GM23338 (cell line): ENCODE data around the gene MME. TPM values are rescaled to one million over a fixed set of nuclear protein-coding genes. Genes with fewer than 3 reads are reported as not detected.

Experiments
- ATAC-seq: fragments of 200-7000 bp; cut with Tn5 transposase; 3 replicates; pipeline ENCODE4 v1.9.1; 2020
- DNase-seq: peaks from one replicate; pipeline ENCODE4 v3.0.0-alpha.2; 2015; ENCODE audit warnings: low spot score
- H2AFZ ChIP-seq: fragments of 200-600 bp; sonication (generic); 2 replicates; pipeline ENCODE4 v1.8.0; 2016; ENCODE audit warnings: antibody characterized with exemption, mild to moderate bottlenecking, moderate library complexity
- H3F3A ChIP-seq: fragments of 200-600 bp; sonication (generic); replicated peaks from 2 replicates; pipeline ENCODE4 v1.8.0; 2017; ENCODE audit warnings: antibody characterized with exemption, mixed run types, low read depth
- H3K27ac ChIP-seq: fragments of 200-600 bp; sonication (generic); 2 replicates; pipeline ENCODE4 v1.6.1; 2016; ENCODE audit warnings: low read depth
- H3K27me3 ChIP-seq: fragments of 200-600 bp; sonication (generic); 2 replicates; pipeline ENCODE4 v1.8.0; 2016; ENCODE audit warnings: mild to moderate bottlenecking, mixed run types, moderate library complexity; ENCODE audit not compliant: insufficient read depth
- H3K36me3 ChIP-seq: fragments of 200-600 bp; sonication (generic); 2 replicates; pipeline ENCODE4 v1.8.0; 2016; ENCODE audit warnings: mild to moderate bottlenecking; ENCODE audit not compliant: insufficient read depth
- H3K4me1 ChIP-seq: fragments of 200-600 bp; sonication (generic); 2 replicates; pipeline ENCODE4 v1.8.0; 2016; ENCODE audit warnings: mild to moderate bottlenecking, moderate library complexity; ENCODE audit not compliant: insufficient read depth
- H3K4me2 ChIP-seq: fragments of 200-600 bp; sonication (generic); 2 replicates; pipeline ENCODE4 v1.7.1; 2017; ENCODE audit warnings: mixed run types
- H3K4me3 ChIP-seq: fragments of 200-600 bp; sonication (generic); 2 replicates; pipeline ENCODE4 v1.6.1; 2016; ENCODE audit warnings: mixed run types
- H3K79me2 ChIP-seq: fragments of 200-600 bp; sonication (generic); replicated peaks from 2 replicates; pipeline ENCODE4 v1.8.0; 2017; ENCODE audit warnings: mild to moderate bottlenecking; ENCODE audit not compliant: insufficient read depth
- H3K9me2 ChIP-seq: fragments of 200-600 bp; sonication (generic); 2 replicates; pipeline ENCODE4 v1.8.0; 2017; ENCODE audit not compliant: insufficient read depth
- H4K20me1 ChIP-seq: fragments of 200-600 bp; sonication (generic); replicated peaks from 2 replicates; pipeline ENCODE4 v1.8.0; 2017; ENCODE audit warnings: mild to moderate bottlenecking; ENCODE audit not compliant: insufficient read depth
- H3K27ac Mint-ChIP-seq: 2 replicates; pipeline ENCODE4 v1.8.0; 2020; ENCODE audit warnings: inconsistent platforms, mild to moderate bottlenecking, moderate library complexity, mixed read lengths
- H3K27me3 Mint-ChIP-seq: 3 replicates; pipeline ENCODE4 v1.8.0; 2022; ENCODE audit warnings: low read depth, mild to moderate bottlenecking, moderate library complexity, mixed read lengths, inconsistent platforms; ENCODE audit not compliant: insufficient read depth, poor library complexity
- H3K36me3 Mint-ChIP-seq: 3 replicates; pipeline ENCODE4 v1.8.0; 2021; ENCODE audit warnings: low read depth, mild to moderate bottlenecking, inconsistent platforms, moderate library complexity, mixed read lengths
- H3K4me1 Mint-ChIP-seq: 3 replicates; pipeline ENCODE4 v1.8.0; 2020; ENCODE audit warnings: mild to moderate bottlenecking, inconsistent platforms, mixed read lengths
- H3K4me3 Mint-ChIP-seq: 3 replicates; pipeline ENCODE4 v1.8.0; 2021; ENCODE audit warnings: moderate library complexity, mild to moderate bottlenecking, inconsistent platforms, mixed read lengths
- H3K9me3 Mint-ChIP-seq: 3 replicates; pipeline ENCODE4 v1.8.0; 2020; ENCODE audit warnings: moderate library complexity, mild to moderate bottlenecking, inconsistent platforms, mixed read lengths
- CREB1 ChIP-seq: fragments of 250-450 bp; sonication (Bioruptor Pico); IDR thresholded peaks from 2 replicates; pipeline ENCODE4 v1.5.0; 2020; ENCODE audit warnings: low read depth, mild to moderate bottlenecking, moderate library complexity
- EZH2 ChIP-seq: fragments of 200-600 bp; sonication (generic); IDR thresholded peaks from one replicate; pipeline ENCODE4 v1.8.0; 2017; ENCODE audit warnings: antibody characterized with exemption, mild to moderate bottlenecking, low read depth; ENCODE audit not compliant: unreplicated experiment
- JUNB ChIP-seq: IDR thresholded peaks from one replicate; pipeline ENCODE4 v1.6.1; 2016; ENCODE audit warnings: antibody characterized with exemption; ENCODE audit not compliant: unreplicated experiment
- POLR2AphosphoS5 ChIP-seq: IDR thresholded peaks from 2 replicates; pipeline ENCODE4 v1.6.1; 2016; ENCODE audit warnings: antibody characterized with exemption, low read depth
- STAT1 ChIP-seq: IDR thresholded peaks from one replicate; pipeline ENCODE4 v1.6.1; 2016; ENCODE audit warnings: antibody characterized with exemption; ENCODE audit not compliant: unreplicated experiment
- ZNF114 ChIP-seq: fragments of 250-450 bp; sonication (Bioruptor Pico); IDR thresholded peaks from 2 replicates; pipeline ENCODE4 v1.5.0; 2020; ENCODE audit warnings: mild to moderate bottlenecking, moderate library complexity
- polyA plus RNA-seq: library from polyadenylated mRNA; unstranded; fragments of >200 nt; fragmentation: Nextera tagmentation; extraction: Ambion mirVana; gene quantifications from 2 replicates; pipeline ENCODE4 v1.2.1, GENCODE V29; 2016
- total RNA-seq: library from RNA; depleted of rRNA; stranded (reverse); fragments of >200 nt; shearing (Covaris generic); gene quantifications from 2 replicates; pipeline ENCODE4 v1.2.3, GENCODE V29; 2014
- TF ChIP-seq, protein P1 (sequence below), 2 experiments: fragments of 200-600 bp in 1 of 2; sonication (generic) in 1 of 2; conservative IDR thresholded peaks; 2 replicates each; pipeline versions ENCODE4 v1.5.1 to v1.6.1; 2016 to 2017; ENCODE audit warnings: antibody characterized with exemption in 2 of 2, low read depth in 2 of 2, mild to moderate bottlenecking in 2 of 2, moderate library complexity in 1 of 2
- TF ChIP-seq, protein P2 (sequence below): IDR thresholded peaks from 2 replicates; pipeline ENCODE4 v1.6.1; 2016; ENCODE audit warnings: antibody characterized with exemption
- TF ChIP-seq, protein P3 (sequence below): fragments of 250-450 bp; sonication (Bioruptor Pico); IDR thresholded peaks from 2 replicates; pipeline ENCODE4 v1.5.0; 2020; ENCODE audit warnings: mild to moderate bottlenecking, moderate library complexity

The MME gene
- total and polyA plus RNA-seq, 2 experiments from 2014 or later = 15.2 to 76.7 TPM

DNA sequence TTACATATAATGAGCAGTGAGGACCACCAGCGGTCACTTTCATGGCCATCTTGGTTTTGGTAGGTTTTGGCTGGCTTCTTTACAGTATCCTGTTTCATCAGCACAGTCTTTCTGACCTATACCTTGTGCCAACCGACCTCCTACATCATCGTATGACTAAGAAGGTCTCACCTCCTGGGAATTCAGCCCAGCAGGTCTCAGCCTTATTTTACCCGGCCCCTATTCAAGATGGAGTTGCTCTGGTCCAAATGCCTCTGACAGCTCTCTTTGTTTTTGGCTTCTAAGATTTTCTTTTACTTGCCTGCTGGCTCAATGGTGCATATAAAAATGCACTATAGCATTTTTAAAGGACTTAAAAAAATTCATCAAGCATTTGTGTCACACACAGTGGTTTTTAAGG is 3.2 kb upstream of the MME start:
- no peaks in the 10 kb centered on the region for H3K9me2 ChIP-seq
- H3K27me3 ChIP-seq = no peaks in the 10 kb centered on the region
- H3K79me2 ChIP-seq = peaks cover 15% of the 10 kb centered on the region
- Mint-ChIP-seq H3K9me3 (peaks cover 9% of the 10 kb centered on the region; the same call in 2 of the 3 replicates), H3K27me3 (peaks cover 9% of the 10 kb centered on the region), H3K4me3 (no peak overlapping the region), H3K36me3 (no peaks in the 10 kb centered on the region; the same call in 2 of the 3 replicates), H3K4me1 (peaks cover 18% of the 10 kb centered on the region), H3K27ac (no peak overlapping the region)
- no peaks in the 10 kb centered on the region for H4K20me1 ChIP-seq
- peaks cover 21% of the 10 kb centered on the region for H3K4me1 ChIP-seq
- no peak overlapping the region for H2AFZ ChIP-seq
- H3K4me2 ChIP-seq = no peak overlapping the region
- TF ChIP-seq, protein P1, sequence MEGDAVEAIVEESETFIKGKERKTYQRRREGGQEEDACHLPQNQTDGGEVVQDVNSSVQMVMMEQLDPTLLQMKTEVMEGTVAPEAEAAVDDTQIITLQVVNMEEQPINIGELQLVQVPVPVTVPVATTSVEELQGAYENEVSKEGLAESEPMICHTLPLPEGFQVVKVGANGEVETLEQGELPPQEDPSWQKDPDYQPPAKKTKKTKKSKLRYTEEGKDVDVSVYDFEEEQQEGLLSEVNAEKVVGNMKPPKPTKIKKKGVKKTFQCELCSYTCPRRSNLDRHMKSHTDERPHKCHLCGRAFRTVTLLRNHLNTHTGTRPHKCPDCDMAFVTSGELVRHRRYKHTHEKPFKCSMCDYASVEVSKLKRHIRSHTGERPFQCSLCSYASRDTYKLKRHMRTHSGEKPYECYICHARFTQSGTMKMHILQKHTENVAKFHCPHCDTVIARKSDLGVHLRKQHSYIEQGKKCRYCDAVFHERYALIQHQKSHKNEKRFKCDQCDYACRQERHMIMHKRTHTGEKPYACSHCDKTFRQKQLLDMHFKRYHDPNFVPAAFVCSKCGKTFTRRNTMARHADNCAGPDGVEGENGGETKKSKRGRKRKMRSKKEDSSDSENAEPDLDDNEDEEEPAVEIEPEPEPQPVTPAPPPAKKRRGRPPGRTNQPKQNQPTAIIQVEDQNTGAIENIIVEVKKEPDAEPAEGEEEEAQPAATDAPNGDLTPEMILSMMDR (conservative IDR thresholded peaks at IDR 0.05; ENCODE audit: low read depth in 2 of 2) = no peak
- TF ChIP-seq STAT1 (no peak), JUNB (no peak), ZNF114 (CRISPR knock-in tag) (no peak), POLR2AphosphoS5 (no peak), EZH2 (no peak)
- TF ChIP-seq, protein P2, sequence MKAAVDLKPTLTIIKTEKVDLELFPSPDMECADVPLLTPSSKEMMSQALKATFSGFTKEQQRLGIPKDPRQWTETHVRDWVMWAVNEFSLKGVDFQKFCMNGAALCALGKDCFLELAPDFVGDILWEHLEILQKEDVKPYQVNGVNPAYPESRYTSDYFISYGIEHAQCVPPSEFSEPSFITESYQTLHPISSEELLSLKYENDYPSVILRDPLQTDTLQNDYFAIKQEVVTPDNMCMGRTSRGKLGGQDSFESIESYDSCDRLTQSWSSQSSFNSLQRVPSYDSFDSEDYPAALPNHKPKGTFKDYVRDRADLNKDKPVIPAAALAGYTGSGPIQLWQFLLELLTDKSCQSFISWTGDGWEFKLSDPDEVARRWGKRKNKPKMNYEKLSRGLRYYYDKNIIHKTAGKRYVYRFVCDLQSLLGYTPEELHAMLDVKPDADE = no peak
- DNase-seq (no peak), ATAC-seq (no peak)
- no peak overlapping the region for H3K27ac ChIP-seq
- no peak overlapping the region for H3K4me3 ChIP-seq
- no peaks in the 10 kb centered on the region for H3K36me3 ChIP-seq
- H3F3A ChIP-seq = no peaks in the 10 kb centered on the region; the same call in 1 of the 2 replicates

DNA sequence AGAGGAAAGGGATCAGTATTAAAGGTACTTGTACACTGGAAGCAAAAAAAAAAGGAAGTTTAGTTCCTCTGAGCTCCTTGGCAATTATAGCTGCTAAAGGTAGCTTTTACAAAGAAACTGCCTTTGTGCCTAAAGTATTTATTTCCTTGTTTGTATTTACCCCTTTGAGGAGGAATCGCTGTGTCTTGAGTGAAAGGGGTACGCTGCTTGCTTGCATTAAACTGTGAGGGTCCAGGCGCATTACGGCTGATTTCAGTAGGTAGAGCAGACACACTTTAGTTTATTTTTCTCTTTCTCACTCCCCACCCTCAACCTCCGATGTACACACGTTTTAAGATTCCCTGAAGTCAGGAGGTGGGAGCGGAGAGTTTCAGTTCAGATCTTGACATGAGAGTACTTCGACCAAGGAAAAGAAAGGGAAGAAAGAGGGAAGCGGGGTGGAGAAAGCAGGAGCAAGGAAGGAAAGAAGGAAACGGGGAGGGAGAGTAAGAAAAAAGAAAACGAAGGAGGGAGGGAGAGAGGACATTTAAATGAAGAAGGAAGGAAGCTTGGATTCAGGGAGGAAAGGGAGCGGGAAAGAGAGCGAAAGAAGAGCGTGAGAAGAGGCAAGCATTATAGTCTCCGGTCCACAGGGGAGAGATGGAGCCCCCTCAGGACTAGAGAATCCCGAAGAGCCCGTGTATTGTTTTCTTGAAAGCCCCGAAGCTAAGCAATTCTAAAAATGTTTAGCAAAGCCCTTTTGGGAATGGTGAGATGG is 1.2 kb upstream of the MME start:
- Histone ChIP-seq H3K79me2 (peaks cover 30% of the 10 kb centered on the region), H3K4me1 (peaks cover 28% of the 10 kb centered on the region), H3K9me2 (no peaks in the 10 kb centered on the region), H3K4me3 (peak overlapping the region; percentile 80), H3K36me3 (no peaks in the 10 kb centered on the region), H3K4me2 (peak overlapping the region; percentile 90), H3K27ac (peak overlapping the region; percentile 77), H3F3A (no peaks in the 10 kb centered on the region; the same call in 1 of the 2 replicates), H4K20me1 (no peaks in the 10 kb centered on the region), H2AFZ (peak overlapping the region; percentile 97), H3K27me3 (no peaks in the 10 kb centered on the region)
- no peak overlapping the region for H3K27ac Mint-ChIP-seq
- peak; percentile 28 for ATAC-seq
- H3K27me3 Mint-ChIP-seq = peaks cover 9% of the 10 kb centered on the region
- H3K36me3 Mint-ChIP-seq = no peaks in the 10 kb centered on the region; the same call in 2 of the 3 replicates
- peaks cover 25% of the 10 kb centered on the region for H3K4me1 Mint-ChIP-seq
- DNase-seq = no peak
- H3K9me3 Mint-ChIP-seq = peaks cover 9% of the 10 kb centered on the region; the same call in 2 of the 3 replicates
- H3K4me3 Mint-ChIP-seq = peak overlapping the region; percentile 77
- TF ChIP-seq JUNB (no peak), ZNF114 (CRISPR knock-in tag) (no peak), CREB1 (CRISPR knock-in tag) (no peak), STAT1 (no peak)
- TF ChIP-seq, protein P3, sequence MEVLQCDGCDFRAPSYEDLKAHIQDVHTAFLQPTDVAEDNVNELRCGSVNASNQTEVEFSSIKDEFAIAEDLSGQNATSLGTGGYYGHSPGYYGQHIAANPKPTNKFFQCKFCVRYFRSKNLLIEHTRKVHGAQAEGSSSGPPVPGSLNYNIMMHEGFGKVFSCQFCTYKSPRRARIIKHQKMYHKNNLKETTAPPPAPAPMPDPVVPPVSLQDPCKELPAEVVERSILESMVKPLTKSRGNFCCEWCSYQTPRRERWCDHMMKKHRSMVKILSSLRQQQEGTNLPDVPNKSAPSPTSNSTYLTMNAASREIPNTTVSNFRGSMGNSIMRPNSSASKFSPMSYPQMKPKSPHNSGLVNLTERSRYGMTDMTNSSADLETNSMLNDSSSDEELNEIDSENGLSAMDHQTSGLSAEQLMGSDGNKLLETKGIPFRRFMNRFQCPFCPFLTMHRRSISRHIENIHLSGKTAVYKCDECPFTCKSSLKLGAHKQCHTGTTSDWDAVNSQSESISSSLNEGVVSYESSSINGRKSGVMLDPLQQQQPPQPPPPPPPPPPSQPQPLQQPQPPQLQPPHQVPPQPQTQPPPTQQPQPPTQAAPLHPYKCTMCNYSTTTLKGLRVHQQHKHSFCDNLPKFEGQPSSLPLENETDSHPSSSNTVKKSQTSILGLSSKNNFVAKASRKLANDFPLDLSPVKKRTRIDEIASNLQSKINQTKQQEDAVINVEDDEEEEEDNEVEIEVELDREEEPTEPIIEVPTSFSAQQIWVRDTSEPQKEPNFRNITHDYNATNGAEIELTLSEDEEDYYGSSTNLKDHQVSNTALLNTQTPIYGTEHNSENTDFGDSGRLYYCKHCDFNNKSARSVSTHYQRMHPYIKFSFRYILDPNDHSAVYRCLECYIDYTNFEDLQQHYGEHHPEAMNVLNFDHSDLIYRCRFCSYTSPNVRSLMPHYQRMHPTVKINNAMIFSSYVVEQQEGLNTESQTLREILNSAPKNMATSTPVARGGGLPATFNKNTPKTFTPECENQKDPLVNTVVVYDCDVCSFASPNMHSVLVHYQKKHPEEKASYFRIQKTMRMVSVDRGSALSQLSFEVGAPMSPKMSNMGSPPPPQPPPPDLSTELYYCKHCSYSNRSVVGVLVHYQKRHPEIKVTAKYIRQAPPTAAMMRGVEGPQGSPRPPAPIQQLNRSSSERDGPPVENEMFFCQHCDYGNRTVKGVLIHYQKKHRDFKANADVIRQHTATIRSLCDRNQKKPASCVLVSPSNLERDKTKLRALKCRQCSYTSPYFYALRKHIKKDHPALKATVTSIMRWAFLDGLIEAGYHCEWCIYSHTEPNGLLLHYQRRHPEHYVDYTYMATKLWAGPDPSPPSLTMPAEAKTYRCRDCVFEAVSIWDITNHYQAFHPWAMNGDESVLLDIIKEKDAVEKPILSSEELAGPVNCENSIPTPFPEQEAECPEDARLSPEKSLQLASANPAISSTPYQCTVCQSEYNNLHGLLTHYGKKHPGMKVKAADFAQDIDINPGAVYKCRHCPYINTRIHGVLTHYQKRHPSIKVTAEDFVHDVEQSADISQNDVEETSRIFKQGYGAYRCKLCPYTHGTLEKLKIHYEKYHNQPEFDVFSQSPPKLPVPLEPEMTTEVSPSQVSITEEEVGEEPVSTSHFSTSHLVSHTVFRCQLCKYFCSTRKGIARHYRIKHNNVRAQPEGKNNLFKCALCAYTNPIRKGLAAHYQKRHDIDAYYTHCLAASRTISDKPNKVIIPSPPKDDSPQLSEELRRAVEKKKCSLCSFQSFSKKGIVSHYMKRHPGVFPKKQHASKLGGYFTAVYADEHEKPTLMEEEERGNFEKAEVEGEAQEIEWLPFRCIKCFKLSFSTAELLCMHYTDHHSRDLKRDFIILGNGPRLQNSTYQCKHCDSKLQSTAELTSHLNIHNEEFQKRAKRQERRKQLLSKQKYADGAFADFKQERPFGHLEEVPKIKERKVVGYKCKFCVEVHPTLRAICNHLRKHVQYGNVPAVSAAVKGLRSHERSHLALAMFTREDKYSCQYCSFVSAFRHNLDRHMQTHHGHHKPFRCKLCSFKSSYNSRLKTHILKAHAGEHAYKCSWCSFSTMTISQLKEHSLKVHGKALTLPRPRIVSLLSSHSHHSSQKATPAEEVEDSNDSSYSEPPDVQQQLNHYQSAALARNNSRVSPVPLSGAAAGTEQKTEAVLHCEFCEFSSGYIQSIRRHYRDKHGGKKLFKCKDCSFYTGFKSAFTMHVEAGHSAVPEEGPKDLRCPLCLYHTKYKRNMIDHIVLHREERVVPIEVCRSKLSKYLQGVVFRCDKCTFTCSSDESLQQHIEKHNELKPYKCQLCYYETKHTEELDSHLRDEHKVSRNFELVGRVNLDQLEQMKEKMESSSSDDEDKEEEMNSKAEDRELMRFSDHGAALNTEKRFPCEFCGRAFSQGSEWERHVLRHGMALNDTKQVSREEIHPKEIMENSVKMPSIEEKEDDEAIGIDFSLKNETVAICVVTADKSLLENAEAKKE = no peak
- TF ChIP-seq, protein P1 (conservative IDR thresholded peaks at IDR 0.05; ENCODE audit: low read depth in 2 of 2) = no peak
